Mesenchymal stem cell (in vitro differentiated cells and primary cell): ENCODE data around the gene PSMA6.

Experiments
- DNase-seq: peaks from one replicate; pipeline ENCODE4 v3.0.0-alpha.2; 2013
- H2AFZ ChIP-seq: one replicate; pipeline ENCODE4 v1.6.1; 2013; ENCODE audit warnings: low read depth, mild to moderate bottlenecking, control low read depth, inconsistent platforms, low read length, moderate library complexity
- H2AK5ac ChIP-seq: 2 replicates; pipeline ENCODE4 v1.6.1; 2013; ENCODE audit warnings: low read length, moderate library complexity, mild to moderate bottlenecking, inconsistent platforms; ENCODE audit not compliant: severe bottlenecking
- H2BK120ac ChIP-seq: one replicate; pipeline ENCODE4 v1.6.1; 2013; ENCODE audit warnings: low read depth, mild to moderate bottlenecking, inconsistent platforms, low read length, moderate library complexity
- H2BK12ac ChIP-seq, 2 experiments: one replicate each; pipeline ENCODE4 v1.6.1; 2013; ENCODE audit warnings: inconsistent platforms in 2 of 2, low read length in 2 of 2, mild to moderate bottlenecking in 2 of 2, moderate library complexity in 2 of 2, control low read depth in 1 of 2
- H2BK15ac ChIP-seq: one replicate; pipeline ENCODE4 v1.6.1; 2013; ENCODE audit warnings: mild to moderate bottlenecking, low read depth, inconsistent platforms; ENCODE audit not compliant: poor library complexity, severe bottlenecking
- H2BK5ac ChIP-seq: 2 replicates; pipeline ENCODE4 v1.6.1; 2013; ENCODE audit warnings: low read depth, mild to moderate bottlenecking, low read length, control low read depth, inconsistent platforms; ENCODE audit not compliant: poor library complexity, severe bottlenecking
- H3K14ac ChIP-seq, 2 experiments: one replicate each; pipeline ENCODE4 v1.6.1; 2013; ENCODE audit warnings: inconsistent platforms in 2 of 2, low read length in 2 of 2, control low read depth in 1 of 2, mild to moderate bottlenecking in 1 of 2, moderate library complexity in 1 of 2
- H3K18ac ChIP-seq, 2 experiments: one replicate each; pipeline ENCODE4 v1.6.1; 2013; ENCODE audit warnings: inconsistent platforms in 2 of 2, low read length in 2 of 2, control low read depth in 1 of 2, low read depth in 1 of 2, mild to moderate bottlenecking in 1 of 2
- H3K23ac ChIP-seq, 2 experiments: one replicate each; pipeline ENCODE4 v1.6.1; 2013; ENCODE audit warnings: inconsistent platforms in 2 of 2, low read length in 2 of 2, mild to moderate bottlenecking in 2 of 2, moderate library complexity in 2 of 2, control low read depth in 1 of 2
- H3K27ac ChIP-seq: 2 replicates; pipeline ENCODE4 v1.5.1; 2013; ENCODE audit warnings: mild to moderate bottlenecking, moderate library complexity, low read length, control low read depth, inconsistent platforms; ENCODE audit not compliant: poor library complexity, severe bottlenecking
- H3K27me3 ChIP-seq, 2 experiments: 2 replicates each; pipeline versions ENCODE4 v1.6.1 to v1.7.0; 2013; ENCODE audit warnings: low read length in 2 of 2, mild to moderate bottlenecking in 2 of 2, moderate library complexity in 2 of 2, control low read depth in 1 of 2, inconsistent platforms in 1 of 2; ENCODE audit not compliant: control insufficient read depth in 1 of 2, insufficient read depth in 1 of 2
- H3K36me3 ChIP-seq, 2 experiments: 2 replicates each; pipeline versions ENCODE4 v1.6.1 to v1.7.0; 2013; ENCODE audit warnings: low read length in 2 of 2, control low read depth in 1 of 2, inconsistent platforms in 1 of 2, low read depth in 1 of 2, mild to moderate bottlenecking in 1 of 2; ENCODE audit not compliant: insufficient read depth in 2 of 2, control insufficient read depth in 1 of 2
- H3K4ac ChIP-seq, 2 experiments: one replicate each; pipeline ENCODE4 v1.6.1; 2013; ENCODE audit warnings: inconsistent platforms in 2 of 2, low read length in 2 of 2, mild to moderate bottlenecking in 2 of 2, moderate library complexity in 2 of 2, control low read depth in 1 of 2, low read depth in 1 of 2
- H3K4me1 ChIP-seq: 2 replicates; pipeline ENCODE4 v1.6.1; 2013; ENCODE audit warnings: low read depth, low read length, control low read depth; ENCODE audit not compliant: control insufficient read depth, insufficient read depth
- H3K4me2 ChIP-seq: 2 replicates; pipeline ENCODE4 v1.6.1; 2013; ENCODE audit warnings: low read length, mild to moderate bottlenecking, inconsistent platforms; ENCODE audit not compliant: poor library complexity, severe bottlenecking
- H3K4me3 ChIP-seq, 2 experiments: 2 replicates each; pipeline versions ENCODE4 v1.5.1 to v1.7.0; 2013; ENCODE audit warnings: low read length in 2 of 2, mild to moderate bottlenecking in 2 of 2, control low read depth in 1 of 2, low read depth in 1 of 2; ENCODE audit not compliant: insufficient read depth in 1 of 2
- H3K79me1 ChIP-seq: replicated peaks from 2 replicates; pipeline ENCODE4 v1.6.1; 2013; ENCODE audit warnings: mild to moderate bottlenecking, control low read depth, low read length, inconsistent platforms; ENCODE audit not compliant: poor library complexity, severe bottlenecking
- H3K9ac ChIP-seq: 2 replicates; pipeline ENCODE4 v1.7.0; 2013; ENCODE audit warnings: mild to moderate bottlenecking, low read length, moderate library complexity
- H3K9me3 ChIP-seq: 2 replicates; pipeline ENCODE4 v1.7.0; 2013; ENCODE audit warnings: mild to moderate bottlenecking, low read length; ENCODE audit not compliant: control insufficient read depth
- H4K8ac ChIP-seq: one replicate; pipeline ENCODE4 v1.6.1; 2013; ENCODE audit warnings: inconsistent platforms, mild to moderate bottlenecking, low read length, moderate library complexity
- H4K91ac ChIP-seq: one replicate; pipeline ENCODE4 v1.6.1; 2013; ENCODE audit warnings: mild to moderate bottlenecking, low read length, inconsistent platforms
- WGBS: methylation state at CpG from one replicate; pipeline ENCODE4 v1.1.7; 2013; ENCODE audit warnings: mixed read lengths; 5-methylcytosine and 5-hydroxymethylcytosine counted together

PSMA6 gene

DNA sequence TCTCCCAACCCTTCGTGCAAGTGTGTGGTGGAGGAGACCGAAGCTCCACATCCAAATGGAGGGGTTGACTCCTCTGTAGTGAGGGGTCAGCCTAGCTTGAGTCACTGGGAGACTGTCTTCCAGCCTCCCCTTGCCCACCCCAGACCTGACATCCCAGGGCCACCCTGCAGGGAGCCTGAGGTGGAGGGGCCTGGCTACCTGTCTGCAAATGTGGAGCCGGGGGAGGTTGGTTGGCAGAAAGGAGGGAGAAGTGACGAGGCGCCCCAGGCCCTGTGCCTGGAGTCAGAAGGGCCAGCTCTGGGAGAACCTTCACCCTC, 74.8 kb downstream of the PSMA6 start:
- Histone ChIP-seq H3K18ac (peak overlapping the region; percentile 46 to 92), H2AFZ (peak overlapping the region; percentile 20), H4K8ac (peak overlapping the region; percentile 79), H2BK120ac (peak overlapping the region; percentile 56), H3K4ac (peak overlapping the region; percentile 21 to 76), H3K27ac (peak overlapping the region; percentile 83), H3K4me1 (peaks cover 52% of the 10 kb centered on the region), H3K23ac (no peak overlapping the region), H3K79me1 (no peaks in the 10 kb centered on the region), H3K36me3 (no peaks in the 10 kb centered on the region), H2BK15ac (peak overlapping the region; percentile 91), H3K27me3 (no peaks in the 10 kb centered on the region), H3K14ac (peak overlapping the region in 1 of 2 experiments; percentile 61), H3K4me2 (no peak overlapping the region), H3K4me3 (no peak overlapping the region), H3K9me3 (no peaks in the 10 kb centered on the region), H2BK5ac (peak overlapping the region; percentile 85), H2AK5ac (peak overlapping the region; percentile 98), H3K9ac (no peak overlapping the region), H4K91ac (peak overlapping the region; percentile 93), H2BK12ac (peak overlapping the region; percentile 95 to 96)
- no peak for DNase-seq
- 99% methylated on average over 5 of the region's 5 CpGs for WGBS
